ENCODE measurements around the gene ZNF593OS.

The ZNF593OS gene

DNA sequence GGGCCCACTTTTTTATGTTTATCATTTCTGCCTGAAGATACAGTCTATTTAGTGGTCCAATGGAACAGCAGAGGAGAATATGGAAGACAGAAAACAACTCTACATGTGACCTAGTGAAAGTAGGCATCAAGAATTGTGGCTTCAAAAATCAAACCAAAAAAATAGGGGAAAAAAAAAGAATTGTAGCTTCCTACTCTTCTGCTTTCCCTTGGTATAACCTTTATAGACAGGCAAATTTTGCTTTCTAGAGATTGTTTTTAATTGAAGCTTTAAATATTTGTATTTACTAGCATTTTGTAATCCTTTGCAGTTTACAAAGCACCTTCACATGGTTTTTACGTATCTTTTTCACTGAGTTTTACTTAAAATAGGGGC lies 45.7 kb downstream of the ZNF593OS start:
- DNase-seq (ENCODE audit: low read depth): no peak

DNA sequence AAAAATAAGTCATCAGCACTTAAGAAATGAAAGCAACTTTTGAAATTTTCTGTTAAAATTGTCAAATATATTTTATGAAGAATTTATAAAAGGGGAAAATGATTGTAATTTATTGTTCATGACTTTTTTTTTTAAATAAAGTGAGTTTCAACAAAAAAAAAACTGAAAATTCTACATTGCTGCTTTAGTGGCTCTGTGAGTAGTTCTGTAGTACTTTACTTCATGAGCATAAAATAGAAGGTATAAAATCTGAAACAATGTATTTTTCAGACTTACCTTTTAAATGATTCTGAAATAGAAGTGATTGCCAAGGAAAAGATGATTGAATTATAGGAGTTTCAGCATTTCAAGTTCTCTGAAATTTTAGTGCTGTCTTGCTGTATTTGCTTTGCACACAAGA lies 46.2 kb downstream of the ZNF593OS start:
- no peak for DNase-seq (ENCODE audit: low read depth)

DNA sequence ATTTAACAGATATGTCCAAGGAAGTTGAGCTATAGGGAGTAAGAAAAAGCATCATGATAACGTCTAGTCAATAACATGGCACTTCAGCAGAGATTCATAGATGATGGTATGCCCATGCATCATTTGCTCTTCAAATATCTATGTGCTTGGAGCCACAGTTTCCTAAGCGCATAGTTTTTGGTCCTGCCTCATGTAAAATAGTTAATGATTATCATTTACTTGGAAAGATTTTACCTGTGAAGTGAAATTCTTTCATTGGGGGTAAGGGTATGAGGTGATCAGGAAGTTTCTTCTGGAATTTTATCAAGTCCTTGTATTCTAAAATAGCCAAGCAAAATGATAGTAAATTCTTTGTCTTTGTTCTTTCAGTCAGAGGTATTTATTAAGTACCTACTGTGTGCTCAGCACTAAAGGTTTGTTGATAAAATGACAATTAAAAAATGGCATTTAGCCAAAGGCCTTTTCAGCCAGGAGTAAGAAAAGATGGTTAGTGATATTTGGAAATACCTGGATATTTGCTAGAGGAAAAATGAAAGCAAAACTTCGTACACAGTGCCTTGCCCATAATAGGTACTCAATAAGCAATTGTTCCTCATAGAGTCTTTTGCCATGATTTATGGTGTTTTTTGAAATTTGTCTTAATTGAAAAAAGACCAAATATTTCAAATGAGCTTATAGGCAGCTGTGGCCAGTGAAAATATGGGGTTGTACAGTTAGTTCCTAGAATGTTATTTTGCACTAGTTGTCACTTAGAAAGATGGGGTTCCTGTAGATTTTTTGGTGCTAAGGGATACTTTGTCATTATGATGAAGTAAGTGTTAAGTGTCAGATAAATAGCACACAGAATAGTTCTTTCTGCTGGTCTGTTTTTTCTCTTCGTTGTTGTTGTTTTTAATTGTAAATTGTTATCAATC lies 47.0 kb downstream of the ZNF593OS start:
- DNase-seq (ENCODE audit: low read depth): no peak

DNA sequence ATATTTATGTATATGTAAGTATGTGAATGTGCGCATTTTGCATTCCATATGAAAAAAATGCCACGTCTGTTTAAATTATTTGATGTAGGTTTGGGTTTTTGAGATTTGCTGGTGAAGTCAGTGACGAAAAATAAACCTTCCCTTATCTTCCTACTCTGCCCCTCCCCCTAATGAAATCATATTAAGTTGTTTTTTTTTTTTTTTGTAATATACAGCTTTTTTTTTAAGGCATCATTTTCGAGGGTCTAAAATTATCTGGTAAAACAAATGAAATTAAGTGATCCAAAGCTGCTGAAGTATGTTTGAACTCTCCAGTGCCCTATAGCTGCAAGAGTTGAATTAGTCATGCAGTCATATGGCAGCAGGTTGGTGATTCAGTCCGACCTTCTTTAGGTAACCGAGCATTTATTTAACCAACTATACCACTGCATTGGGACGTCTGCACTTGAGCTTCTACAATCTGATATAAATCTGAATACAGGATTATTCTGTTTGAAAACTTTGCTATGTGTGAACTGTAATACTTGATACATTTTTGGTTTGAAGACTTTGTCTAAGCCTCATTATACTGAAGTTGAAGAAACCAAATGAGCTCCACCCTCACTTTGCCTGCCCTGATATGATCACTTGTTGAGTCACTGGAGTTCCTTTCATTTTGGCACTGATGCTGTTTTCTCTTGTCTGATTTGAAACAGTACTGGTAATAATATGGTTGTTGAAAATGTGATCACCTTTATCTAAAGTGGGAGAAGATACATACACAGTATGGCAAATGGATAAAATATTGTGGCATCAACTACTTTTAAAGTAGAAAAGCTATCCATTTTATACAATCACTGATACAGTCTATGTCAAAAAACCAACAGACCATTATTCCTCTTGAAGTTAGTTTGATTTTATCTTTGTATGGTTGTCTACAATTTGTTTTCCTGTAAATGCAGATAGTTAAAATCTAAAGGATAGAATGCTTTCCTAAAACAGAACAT lies 48.4 kb downstream of the ZNF593OS start:
- DNase-seq (ENCODE audit: low read depth): peak; percentile 37

DNA sequence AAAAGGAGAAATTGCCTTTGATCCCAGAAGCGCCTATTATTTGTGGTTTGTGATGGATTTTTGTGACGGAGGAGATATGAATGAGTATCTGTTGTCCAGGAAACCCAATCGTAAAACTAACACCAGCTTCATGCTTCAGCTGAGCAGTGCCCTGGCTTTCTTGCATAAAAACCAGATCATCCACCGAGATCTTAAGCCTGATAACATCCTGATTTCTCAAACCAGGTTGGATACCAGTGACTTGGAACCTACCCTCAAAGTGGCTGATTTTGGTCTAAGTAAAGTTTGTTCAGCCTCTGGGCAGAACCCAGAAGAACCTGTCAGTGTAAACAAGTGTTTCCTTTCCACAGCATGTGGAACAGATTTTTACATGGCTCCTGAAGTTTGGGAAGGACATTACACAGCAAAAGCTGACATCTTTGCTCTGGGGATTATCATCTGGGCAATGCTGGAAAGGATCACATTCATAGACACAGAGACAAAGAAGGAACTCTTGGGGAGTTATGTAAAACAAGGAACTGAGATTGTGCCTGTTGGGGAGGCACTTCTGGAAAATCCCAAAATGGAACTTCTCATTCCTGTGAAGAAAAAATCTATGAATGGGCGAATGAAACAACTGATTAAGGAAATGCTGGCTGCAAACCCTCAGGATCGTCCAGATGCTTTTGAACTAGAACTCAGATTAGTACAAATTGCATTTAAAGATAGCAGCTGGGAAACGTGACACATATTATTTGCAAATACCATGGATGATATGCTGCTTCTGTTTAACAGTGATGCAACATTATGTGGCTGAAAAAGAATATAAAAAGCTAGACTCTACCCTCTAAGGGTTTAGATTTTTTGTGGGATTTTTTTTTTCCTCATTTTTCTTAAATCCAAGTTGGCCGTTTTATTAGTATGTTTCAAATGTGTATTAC lies 49.5 kb downstream of the ZNF593OS start:
- DNase-seq (ENCODE audit: low read depth): peak; percentile 43

DNA sequence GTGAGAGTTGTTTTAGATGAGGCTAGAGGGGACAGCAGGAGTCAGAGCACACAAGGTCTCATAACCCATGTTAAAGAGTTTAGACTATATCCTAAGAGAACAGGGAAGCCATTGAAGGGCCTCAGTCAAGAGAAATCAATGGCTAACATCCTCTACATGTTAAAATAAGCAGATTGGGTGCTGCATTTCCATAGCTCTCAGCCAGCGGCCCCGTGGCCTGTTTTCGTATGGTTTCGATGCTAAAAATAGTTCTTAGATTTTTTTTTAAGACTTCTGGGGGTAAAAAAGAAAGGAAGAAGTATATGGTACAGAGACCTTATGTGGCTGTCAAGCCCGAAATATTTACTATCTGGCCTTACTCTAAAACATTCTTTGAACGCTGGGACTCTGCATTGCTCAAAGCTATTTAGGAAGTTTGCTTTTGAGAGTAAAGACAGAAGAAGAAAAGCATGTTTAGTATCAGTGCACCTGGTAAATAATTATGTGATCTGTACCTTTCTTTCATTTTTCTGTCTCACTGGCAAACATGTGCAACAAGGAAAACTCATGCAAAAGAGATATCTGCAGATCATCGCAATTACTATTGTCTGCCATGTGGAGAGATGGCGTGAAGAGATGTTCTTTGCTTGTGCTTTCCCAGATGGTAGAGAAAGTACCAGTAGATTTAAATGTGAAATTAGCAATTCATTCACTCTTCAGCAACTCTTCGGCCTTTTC lies 51.6 kb downstream of the ZNF593OS start:
- DNase-seq (ENCODE audit: low read depth): no peak

All from EH (cell line).